Neural cell (in vitro differentiated cells): Measurements from ENCODE around the gene DCANP1. TPM values are rescaled to one million over a fixed set of nuclear protein-coding genes. Genes with fewer than 3 reads are reported as not detected.

Experiments
- H2AFZ ChIP-seq: fragments of 200-600, 300-800 bp; sonication (generic), shearing (Covaris generic); 2 replicates; pipeline ENCODE4 v1.6.0; 2014; ENCODE audit warnings: low read depth, mild to moderate bottlenecking, antibody characterized with exemption, low read length, moderate library complexity
- H3F3A ChIP-seq: fragments of 200-600 bp; shearing (Covaris generic); 2 replicates; pipeline ENCODE4 v1.6.1; 2016; ENCODE audit warnings: mild to moderate bottlenecking, moderate library complexity, mixed read lengths, antibody characterized with exemption, low read length; ENCODE audit not compliant: insufficient read depth, poor library complexity, severe bottlenecking
- H3K27ac ChIP-seq: fragments of 200-600, 300-800 bp; sonication (generic), shearing (Covaris generic); 2 replicates; pipeline ENCODE4 v1.5.1; 2014; ENCODE audit warnings: mild to moderate bottlenecking, low read length, moderate library complexity
- H3K27me3 ChIP-seq: fragments of 300-800, 200-600 bp; sonication (generic), shearing (Covaris generic); 2 replicates; pipeline ENCODE4 v1.6.0; 2014; ENCODE audit warnings: mild to moderate bottlenecking, low read depth, low read length, moderate library complexity; ENCODE audit not compliant: insufficient read depth
- H3K36me3 ChIP-seq: fragments of 300-800, 200-600 bp; sonication (generic), shearing (Covaris generic); 2 replicates; pipeline ENCODE4 v1.5.1; 2014; ENCODE audit warnings: mild to moderate bottlenecking, antibody characterized with exemption, low read length, moderate library complexity; ENCODE audit not compliant: insufficient read depth
- H3K4me2 ChIP-seq: fragments of 300-800, 200-600 bp; sonication (generic), shearing (Covaris generic); 2 replicates; pipeline ENCODE4 v1.6.0; 2014; ENCODE audit warnings: mild to moderate bottlenecking, low read length
- H3K4me3 ChIP-seq: fragments of 300-800, 200-600 bp; sonication (generic), shearing (Covaris generic); 2 replicates; pipeline ENCODE4 v1.5.1; 2014; ENCODE audit warnings: mild to moderate bottlenecking, low read length, moderate library complexity
- H3K79me2 ChIP-seq: fragments of 200-600 bp; shearing (Covaris generic); replicated peaks from 2 replicates; pipeline ENCODE4 v1.6.0; 2014; ENCODE audit warnings: mild to moderate bottlenecking, low read length, moderate library complexity; ENCODE audit not compliant: insufficient read depth
- H3K9ac ChIP-seq: fragments of 300-800, 200-600 bp; sonication (generic), shearing (Covaris generic); 2 replicates; pipeline ENCODE4 v1.6.1; 2016; ENCODE audit warnings: mild to moderate bottlenecking, low read length, mixed read lengths
- H3K9me2 ChIP-seq: fragments of 200-600 bp; shearing (Covaris generic); 2 replicates; pipeline ENCODE4 v1.6.1; 2016; ENCODE audit warnings: mild to moderate bottlenecking, low read length, mixed read lengths; ENCODE audit not compliant: insufficient read depth
- H3K9me3 ChIP-seq: fragments of 200-600, 300-800 bp; sonication (generic), shearing (Covaris generic); 2 replicates; pipeline ENCODE4 v1.6.1; 2016; ENCODE audit warnings: mild to moderate bottlenecking, mixed run types, low read length, moderate library complexity, mixed read lengths
- H4K20me1 ChIP-seq: fragments of 200-600 bp; shearing (Covaris generic); 2 replicates; pipeline ENCODE4 v1.6.1; 2016; ENCODE audit warnings: mild to moderate bottlenecking, mixed run types; ENCODE audit not compliant: insufficient read depth
- CTCF ChIP-seq: fragments of 450-650 bp; IDR thresholded peaks from 2 replicates; pipeline ENCODE4 v1.5.1; 2014; ENCODE audit warnings: antibody characterized with exemption, mild to moderate bottlenecking, moderate library complexity; ENCODE audit not compliant: poor library complexity, severe bottlenecking
- EP300 ChIP-seq: fragments of 450-650 bp; conservative IDR thresholded peaks from 2 replicates; pipeline ENCODE4 v1.6.1; 2014; ENCODE audit warnings: antibody characterized with exemption, mild to moderate bottlenecking, moderate library complexity; ENCODE audit not compliant: poor library complexity, severe bottlenecking
- EZH2 ChIP-seq: fragments of 200-600, 300-800 bp; shearing (Covaris generic), sonication (generic); IDR thresholded peaks from 2 replicates; pipeline ENCODE4 v1.6.1; 2014; ENCODE audit warnings: antibody characterized with exemption, low read length, borderline replicate concordance, mild to moderate bottlenecking; ENCODE audit not compliant: insufficient read depth, poor library complexity, severe bottlenecking
- MXI1 ChIP-seq: fragments of 450-650 bp; conservative IDR thresholded peaks from 2 replicates; pipeline ENCODE4 v1.6.1; 2014; ENCODE audit warnings: antibody characterized with exemption, mild to moderate bottlenecking; ENCODE audit not compliant: poor library complexity, severe bottlenecking
- POLR2AphosphoS5 ChIP-seq: IDR thresholded peaks from 2 replicates; pipeline ENCODE4 v1.6.1; 2012
- RAD21 ChIP-seq: fragments of 450-650 bp; conservative IDR thresholded peaks from 2 replicates; pipeline ENCODE4 v1.6.1; 2014; ENCODE audit warnings: antibody characterized with exemption, mild to moderate bottlenecking, moderate library complexity
- REST ChIP-seq: IDR thresholded peaks from 2 replicates; pipeline ENCODE4 v1.6.1; 2012; ENCODE audit warnings: borderline replicate concordance
- SMC3 ChIP-seq: fragments of 450-650 bp; conservative IDR thresholded peaks from 2 replicates; pipeline ENCODE4 v1.6.1; 2014; ENCODE audit warnings: antibody characterized with exemption, mild to moderate bottlenecking, moderate library complexity; ENCODE audit not compliant: poor library complexity
- TAF1 ChIP-seq: IDR thresholded peaks from 2 replicates; pipeline ENCODE4 v1.6.1; 2012; ENCODE audit warnings: low read depth
- polyA plus RNA-seq: library from polyadenylated mRNA; depleted of rRNA; stranded (reverse); fragments of >200 nt; gene quantifications from 2 replicates; pipeline ENCODE4 v1.2.3, GENCODE V29; 2014

The DCANP1 gene
- polyA plus RNA-seq, 1 donor from 2014 or later, result not detected

- Histone ChIP-seq H3K9me2 (no peaks in the 10 kb centered on the region), H3K27ac (no peak overlapping the region), H3K4me2 (no peak overlapping the region), H4K20me1 (no peaks in the 10 kb centered on the region), H3K36me3 (no peaks in the 10 kb centered on the region), H3K9ac (no peak overlapping the region), H3K27me3 (no peaks in the 10 kb centered on the region), H3K9me3 (no peaks in the 10 kb centered on the region), H3K79me2 (no peaks in the 10 kb centered on the region), H2AFZ (no peak overlapping the region), H3K4me3 (no peak overlapping the region), H3F3A (no peaks in the 10 kb centered on the region)
- TF ChIP-seq MXI1, result no peak
- no peak for TF ChIP-seq TAF1
- no peak for TF ChIP-seq EZH2
- no peak for TF ChIP-seq SMC3
- TF ChIP-seq RAD21, result no peak
- TF ChIP-seq POLR2AphosphoS5, result no peak
- no peak for TF ChIP-seq EP300
- TF ChIP-seq CTCF, result no peak
- no peak for TF ChIP-seq REST
Observed at GRCh38 chr5:135437796-135438560, 9.2 kb downstream of the DCANP1 start.

GRCh38 chr5:135437422-135437795 is 9.7 kb downstream of the DCANP1 start:
- TF ChIP-seq TAF1, result no peak
- TF ChIP-seq EP300, result no peak
- no peak for TF ChIP-seq MXI1
- no peak for TF ChIP-seq SMC3
- no peak for TF ChIP-seq CTCF
- no peak for TF ChIP-seq RAD21
- no peak for TF ChIP-seq REST
- TF ChIP-seq EZH2, result no peak
- no peak for TF ChIP-seq POLR2AphosphoS5
- Histone ChIP-seq H3K9me2 (no peaks in the 10 kb centered on the region), H3K27ac (no peak overlapping the region), H3K36me3 (no peaks in the 10 kb centered on the region), H3K27me3 (no peaks in the 10 kb centered on the region), H2AFZ (no peak overlapping the region), H3F3A (no peaks in the 10 kb centered on the region), H3K79me2 (no peaks in the 10 kb centered on the region), H3K9ac (no peak overlapping the region), H3K9me3 (no peaks in the 10 kb centered on the region), H4K20me1 (no peaks in the 10 kb centered on the region), H3K4me2 (no peak overlapping the region), H3K4me3 (no peak overlapping the region)
